GM23338 (cell line): ENCODE data around the gene APOOL.

Source experiments
- CTCF ChIP-seq, 2 experiments: fragments of 200-600 bp in 1 of 2; sonication (generic) in 1 of 2; conservative IDR thresholded peaks; 2 replicates each; pipeline versions ENCODE4 v1.5.1 to v1.6.1; 2016 to 2017; ENCODE audit warnings: antibody characterized with exemption in 2 of 2, low read depth in 2 of 2, mild to moderate bottlenecking in 2 of 2, moderate library complexity in 1 of 2
- ETS1 ChIP-seq: IDR thresholded peaks from 2 replicates; pipeline ENCODE4 v1.6.1; 2016; ENCODE audit warnings: antibody characterized with exemption
- EZH2 ChIP-seq: fragments of 200-600 bp; sonication (generic); IDR thresholded peaks from one replicate; pipeline ENCODE4 v1.8.0; 2017; ENCODE audit warnings: antibody characterized with exemption, mild to moderate bottlenecking, low read depth; ENCODE audit not compliant: unreplicated experiment
- EZH2phosphoT487 ChIP-seq: fragments of 200-600 bp; sonication (generic); IDR thresholded peaks from one replicate; pipeline ENCODE4 v1.8.1; 2018; ENCODE audit warnings: antibody characterized with exemption; ENCODE audit not compliant: unreplicated experiment
- POLR2AphosphoS5 ChIP-seq: IDR thresholded peaks from 2 replicates; pipeline ENCODE4 v1.6.1; 2016; ENCODE audit warnings: antibody characterized with exemption, low read depth
- REST ChIP-seq: IDR thresholded peaks from one replicate; pipeline ENCODE4 v1.6.1; 2018; ENCODE audit warnings: antibody characterized with exemption; ENCODE audit not compliant: unreplicated experiment

GRCh38 chrX:84993150-84993549, 10.5 kb upstream of the APOOL start:
- TF ChIP-seq POLR2AphosphoS5 (no peak), ETS1 (no peak), CTCF (conservative IDR thresholded peaks at IDR 0.05; ENCODE audit: low read depth in 2 of 2) (no peak), REST (no peak), EZH2 (no peak), EZH2phosphoT487 (no peak)
